K562 (cell line): ENCODE results near the gene INPP1. TPM values are rescaled to one million over a fixed set of nuclear protein-coding genes. Genes with fewer than 3 reads are reported as not detected.

Experiments
- ATAC-seq: fragments of 200-7000 bp; cut with Tn5 transposase; 3 replicates; pipeline ENCODE4 v1.9.1; 2020; ENCODE audit warnings: moderate library complexity
- BruUV-seq: library from RNA; stranded (reverse); fragments of 400-500 nt; replicated peaks from 2 replicates; lab custom pipeline; 2021; lab: Mats Ljungman, UMichigan
- CTCF ChIA-PET: fragments of 300-600 bp; formaldehyde crosslinking; extraction: SDS; loops from one replicate; lab custom pipeline; 2021; ENCODE audit warnings: low intra/inter-chr PET ratio; lab: Yijun Ruan, JAX
- POLR2A ChIA-PET: fragments of 300-600, 350-650 bp; sonication (Branson Sonifier 250); formaldehyde crosslinking; extraction: SDS; loops from one replicate; lab custom pipeline; 2021; ENCODE audit warnings: antibody characterized with exemption, inconsistent platforms; lab: Yijun Ruan, JAX
- DNase-seq, 4 experiments: peaks; one replicate each; pipeline versions ENCODE4 v3.0.0 to v3.0.0-alpha.2; 2011 to 2018; ENCODE audit warnings: low spot score in 3 of 4, mixed read lengths in 3 of 4; ENCODE audit errors: extremely low read depth in 1 of 4
- FAIRE-seq: peaks from 2 replicates; lab custom pipeline; 2011; peaks lifted over from hg19 to GRCh38; lab: Jason Lieb, UNC
- H2AFZ ChIP-seq: 2 replicates; pipeline ENCODE4 v1.6.0; 2011; ENCODE audit warnings: low read depth, low read length, control low read depth, inconsistent platforms
- H3K27ac ChIP-seq: fragments of 200-600 bp; 3 replicates; pipeline ENCODE4 v1.8.0; 2011; ENCODE audit warnings: low read depth, mild to moderate bottlenecking, control low read depth, inconsistent platforms, low read length, moderate library complexity, mixed read lengths; ENCODE audit errors: extremely low read depth
- H3K27me3 ChIP-seq, 2 experiments: fragments of 300-600 bp in 1 of 2; 2 replicates in 1 of 2; 3 replicates in 1 of 2; pipeline versions ENCODE4 v1.6.0 to v1.8.0; 2011; ENCODE audit warnings: inconsistent platforms in 2 of 2, low read length in 2 of 2, mild to moderate bottlenecking in 1 of 2, mixed read lengths in 1 of 2, moderate library complexity in 1 of 2; ENCODE audit not compliant: control insufficient read depth in 2 of 2, insufficient read depth in 2 of 2
- H3K36me3 ChIP-seq: fragments of 300-600 bp; 3 replicates; pipeline ENCODE4 v1.8.0; 2011; ENCODE audit warnings: mild to moderate bottlenecking, low read length, inconsistent platforms; ENCODE audit not compliant: control insufficient read depth, insufficient read depth
- H3K4me1 ChIP-seq, 2 experiments: fragments of 200-600 bp in 1 of 2; replicated peaks in 1 of 2; 2 replicates in 1 of 2; 3 replicates in 1 of 2; pipeline versions ENCODE4 v1.5.1 to v1.8.0; 2011; ENCODE audit warnings: inconsistent platforms in 2 of 2, low read length in 2 of 2, mild to moderate bottlenecking in 1 of 2, mixed read lengths in 1 of 2, moderate library complexity in 1 of 2; ENCODE audit not compliant: control insufficient read depth in 2 of 2, insufficient read depth in 2 of 2
- H3K4me2 ChIP-seq: 2 replicates; pipeline ENCODE4 v1.6.1; 2011; ENCODE audit warnings: low read length, control low read depth, inconsistent platforms, mixed read lengths; ENCODE audit not compliant: insufficient read depth
- H3K4me3 ChIP-seq: fragments of 200-600 bp; sonication (generic), shearing (Covaris generic); 2 replicates; pipeline ENCODE4 v1.5.1; 2016; ENCODE audit warnings: control low read depth, inconsistent platforms
- H3K79me2 ChIP-seq: fragments of 200-600 bp; 3 replicates; pipeline ENCODE4 v1.8.0; 2011; ENCODE audit warnings: low read length, inconsistent platforms; ENCODE audit not compliant: control insufficient read depth, insufficient read depth
- H3K9ac ChIP-seq, 2 experiments: 2 replicates each; pipeline versions ENCODE4 v1.6.0 to v1.6.1; 2011; ENCODE audit warnings: low read depth in 2 of 2, low read length in 2 of 2, control low read depth in 1 of 2, inconsistent platforms in 1 of 2, mild to moderate bottlenecking in 1 of 2, mixed read lengths in 1 of 2; ENCODE audit not compliant: insufficient read depth in 1 of 2
- H3K9me1 ChIP-seq: one replicate; pipeline ENCODE4 v1.6.0; 2011; ENCODE audit warnings: inconsistent platforms, mild to moderate bottlenecking, low read length, moderate library complexity; ENCODE audit not compliant: control insufficient read depth, insufficient read depth
- H3K9me3 ChIP-seq: replicated peaks from 2 replicates; pipeline ENCODE4 v1.5.1; 2011; ENCODE audit warnings: low read depth, low read length, inconsistent platforms; ENCODE audit not compliant: control insufficient read depth, insufficient read depth
- H4K20me1 ChIP-seq: replicated peaks from 2 replicates; pipeline ENCODE4 v1.6.1; 2011; ENCODE audit warnings: low read length, inconsistent platforms, mixed read lengths; ENCODE audit not compliant: control insufficient read depth, insufficient read depth
- ARID4B ChIP-seq: sonication (generic); formaldehyde crosslinking; IDR thresholded peaks from 2 replicates; pipeline ENCODE4 v1.8.0; 2022; ENCODE audit warnings: mild to moderate bottlenecking, missing genetic modification reagents
- BCOR ChIP-seq: fragments of 450-650 bp; IDR thresholded peaks from 2 replicates; pipeline ENCODE4 v1.6.1; 2016
- E2F3 ChIP-seq: fragments of 250-450 bp; sonication (Bioruptor Pico); IDR thresholded peaks from 2 replicates; pipeline ENCODE4 v1.4.0; 2020; ENCODE audit warnings: mild to moderate bottlenecking
- MTA2 ChIP-seq: fragments of 450-650 bp; IDR thresholded peaks from 2 replicates; pipeline ENCODE4 v1.6.1; 2016; ENCODE audit warnings: low read depth
- POLR2G ChIP-seq: fragments of 200-400 bp; formaldehyde crosslinking; IDR thresholded peaks from 2 replicates; pipeline ENCODE4 v1.6.1; 2017; ENCODE audit warnings: low read depth, mild to moderate bottlenecking, antibody characterized with exemption, low read length, moderate library complexity
- RBM25 ChIP-seq: fragments of 200-400 bp; formaldehyde crosslinking; IDR thresholded peaks from 2 replicates; pipeline ENCODE4 v1.6.1; 2018; ENCODE audit warnings: low read length, low read depth, moderate library complexity; ENCODE audit not compliant: severe bottlenecking
- ZNF785 ChIP-seq: fragments of 250-450 bp; sonication (Bioruptor Pico); IDR thresholded peaks from 2 replicates; pipeline ENCODE4 v1.4.0; 2020; ENCODE audit warnings: mild to moderate bottlenecking
- WGBS: fragments of 100-300 bp; shearing (Covaris generic); methylation state at CpG from one replicate; pipeline ENCODE4 v1.1.6; 2016; ENCODE audit warnings: low coverage, mixed read lengths; ENCODE audit not compliant: insufficient coverage; ENCODE audit errors: missing lambda C conversion rate; 5-methylcytosine and 5-hydroxymethylcytosine counted together
- in situ Hi-C: fragments of 300-500 bp; cut with MboI; formaldehyde crosslinking; loops from 4 replicates; pipeline ENCODE4 v1.15.0; 2018; ENCODE audit warnings: inconsistent platforms, mixed read lengths
- intact Hi-C: fragments of 100-400 bp; cut with micrococcal nuclease; formaldehyde crosslinking; loops from 2 replicates; pipeline ENCODE4 v1.14.2; 2022
- polyA plus RNA-seq, 8 experiments: library from polyadenylated mRNA; depleted of rRNA in 4 of 8; stranded (reverse) in 5 of 8; unstranded in 3 of 8; fragments of >200 nt; fragmentation: Nextera tagmentation in 2 of 8; fragmentation: Illumina TruSeq in 1 of 8; extraction: Ambion mirVana in 2 of 8; extraction: Trizol in 1 of 8; gene quantifications; 2 replicates each; pipeline versions ENCODE4 v1.2.1 to v1.2.3, GENCODE V29; 2011 to 2014; ENCODE audit warnings: inconsistent platforms in 1 of 8, missing spikeins in 1 of 8
- total RNA-seq, 7 experiments: library from RNA; depleted of rRNA in 6 of 7; stranded (reverse); fragments of >200 nt in 6 of 7; fragmentation: Illumina TruSeq in 2 of 7; extraction: Trizol in 2 of 7; gene quantifications; 2 replicates each; pipeline versions ENCODE4 v1.2.1 to v1.2.3, GENCODE V29; 2011 to 2021; ENCODE audit warnings: low replicate concordance in 1 of 7

Gene INPP1
- total and polyA plus RNA-seq, 9 of the 15 experiments (the other 6 are each of a cell fraction or from before 2014, with no cell fraction given) = 3.7 to 11.8 (median 6.5) TPM

GRCh38 chr2:190344276-190344827, 963 bp downstream of the INPP1 start:
- no TSS peak for BruUV-seq
- peaks cover 0 to 8% of the 10 kb centered on the region in 2 experiments; a peak in 4 of 5 replicates for H3K4me1 ChIP-seq
- no peaks in the 10 kb centered on the region for H3K36me3 ChIP-seq
- DNase-seq = no peak
- H4K20me1 ChIP-seq = no peaks in the 10 kb centered on the region
- in situ Hi-C loops = no loop called here
- no peaks in the 10 kb centered on the region for H3K9me3 ChIP-seq
- H3K9me1 ChIP-seq = no peaks in the 10 kb centered on the region
- H3K4me3 ChIP-seq = no peak overlapping the region
- ChIA-PET POLR2A (interaction anchor here (0.7 to 2.1 kb wide), 2 partner anchors 9 to 25 kb away, joined by 4 to 6 read pairs; partner anchors contain the start of gene HIBCH), CTCF (no interaction called here)
- no peaks in the 10 kb centered on the region; the same call in 2 of the 3 replicates for H3K79me2 ChIP-seq
- intact Hi-C loops = no loop called here
- H3K9ac ChIP-seq = no peak overlapping the region
- whole genome bisulfite sequencing = 95% methylated on average over 7 of the region's 7 CpGs
- FAIRE-seq = no peak
- H3K4me2 ChIP-seq = no peak overlapping the region
- ATAC-seq = no peak
- no peak overlapping the region for H2AFZ ChIP-seq
- H3K27me3 ChIP-seq = no peaks in the 10 kb centered on the region
- H3K27ac ChIP-seq = no peak overlapping the region
- TF ChIP-seq ZNF785 (CRISPR knock-in tag) (no peak), BCOR (no peak), E2F3 (no peak), RBM25 (no peak), ARID4B (no peak), POLR2G (no peak), MTA2 (no peak)
